H1 (cell line): ENCODE results near the gene ZDHHC11B. TPM values are rescaled to one million over a fixed set of nuclear protein-coding genes. Genes with fewer than 3 reads are reported as not detected.
"Not testable (repeated sequence)": the region's sequence is repeated elsewhere in the genome, so short reads cannot be mapped to it uniquely, and the experiment has no call there.

Experiments used
- CTCF ChIA-PET: fragments of 300-600 bp; sonication (Branson Sonifier 250); formaldehyde crosslinking; loops from one replicate; lab custom pipeline; 2021; ENCODE audit not compliant: partially characterized antibody; lab: Charles Lee
- POLR2A ChIA-PET: fragments of 300-600 bp; sonication (Branson Sonifier 250); formaldehyde crosslinking; loops from one replicate; lab custom pipeline; 2021; ENCODE audit warnings: inconsistent platforms; ENCODE audit not compliant: partially characterized antibody; lab: Charles Lee
- DNase-seq, 2 experiments: peaks; one replicate each; pipeline versions ENCODE4 v3.0.0 to v3.0.0-alpha.2; 2010 to 2022; ENCODE audit warnings: low spot score in 2 of 2, low read depth in 1 of 2, mixed read lengths in 1 of 2
- FAIRE-seq: peaks from 2 replicates; lab custom pipeline; 2011; peaks lifted over from hg19 to GRCh38; lab: Jason Lieb, UNC
- H2AFZ ChIP-seq: 2 replicates; pipeline ENCODE4 v1.8.1; 2012; ENCODE audit warnings: low read length, inconsistent platforms
- H2AK5ac ChIP-seq: 2 replicates; pipeline ENCODE4 v1.6.1; 2013; ENCODE audit warnings: low read depth, low read length
- H2BK120ac ChIP-seq: replicated peaks from 2 replicates; pipeline ENCODE3; 2013; ENCODE audit warnings: low read depth, low read length, inconsistent platforms
- H2BK12ac ChIP-seq: 2 replicates; pipeline ENCODE4 v1.6.1; 2013; ENCODE audit warnings: low read depth, low read length
- H2BK15ac ChIP-seq: 2 replicates; pipeline ENCODE4 v1.6.1; 2013; ENCODE audit warnings: low read length
- H2BK20ac ChIP-seq: 2 replicates; pipeline ENCODE4 v1.6.1; 2013; ENCODE audit warnings: low read length
- H2BK5ac ChIP-seq: 2 replicates; pipeline ENCODE4 v1.6.1; 2013; ENCODE audit warnings: low read depth, low read length
- H3K14ac ChIP-seq: 2 replicates; pipeline ENCODE4 v1.6.1; 2013; ENCODE audit warnings: inconsistent platforms; ENCODE audit not compliant: insufficient read length
- H3K18ac ChIP-seq: 2 replicates; pipeline ENCODE4 v1.6.1; 2013; ENCODE audit warnings: low read length; ENCODE audit errors: extremely low read depth
- H3K23ac ChIP-seq: 2 replicates; pipeline ENCODE4 v1.6.1; 2013; ENCODE audit warnings: inconsistent platforms; ENCODE audit not compliant: insufficient read length
- H3K23me2 ChIP-seq: 2 replicates; pipeline ENCODE4 v1.6.1; 2013; ENCODE audit warnings: low read depth, low read length
- H3K27ac ChIP-seq: 2 replicates; pipeline ENCODE4 v1.6.1; 2011; ENCODE audit warnings: low read depth, low read length, inconsistent platforms
- H3K27me3 ChIP-seq, 4 experiments: replicated peaks in 1 of 4; 1 replicate in 1 of 4; 2 replicates in 3 of 4; pipeline versions ENCODE4 v1.6.1 to v1.8.1; 2011 to 2013; ENCODE audit warnings: low read length in 3 of 4, mild to moderate bottlenecking in 3 of 4, inconsistent platforms in 2 of 4, mixed read lengths in 2 of 4, moderate library complexity in 1 of 4; ENCODE audit not compliant: control insufficient read depth in 3 of 4, insufficient read depth in 3 of 4; ENCODE audit errors: extremely low read depth in 1 of 4
- H3K36me3 ChIP-seq, 4 experiments: 2 replicates each; pipeline versions ENCODE4 v1.6.1 to v1.8.1; 2011 to 2013; ENCODE audit warnings: mild to moderate bottlenecking in 4 of 4, low read length in 3 of 4, moderate library complexity in 2 of 4, control low read depth in 1 of 4, inconsistent platforms in 1 of 4; ENCODE audit not compliant: insufficient read depth in 4 of 4, control insufficient read depth in 2 of 4
- H3K4ac ChIP-seq: replicated peaks from 2 replicates; pipeline ENCODE3; 2013; ENCODE audit warnings: low read length, low read depth, mixed read lengths, inconsistent platforms; ENCODE audit not compliant: insufficient read length
- H3K4me1 ChIP-seq, 4 experiments: replicated peaks in 1 of 4; 1 replicate in 1 of 4; 2 replicates in 3 of 4; pipeline versions ENCODE4 v1.6.1 to v1.8.1; 2011 to 2013; ENCODE audit warnings: low read length in 3 of 4, inconsistent platforms in 2 of 4, mixed read lengths in 1 of 4; ENCODE audit not compliant: insufficient read depth in 4 of 4, control insufficient read depth in 3 of 4
- H3K4me2 ChIP-seq, 2 experiments: 2 replicates each; pipeline versions ENCODE4 v1.6.1 to v1.8.1; 2011 to 2013; ENCODE audit warnings: low read depth in 2 of 2, low read length in 2 of 2, control low read depth in 1 of 2, inconsistent platforms in 1 of 2, mild to moderate bottlenecking in 1 of 2; ENCODE audit not compliant: insufficient read depth in 1 of 2
- H3K4me3 ChIP-seq, 4 experiments: fragments of 200-600, 300-600 bp in 1 of 4; sonication (generic), shearing (Covaris generic), sonication (Bioruptor Twin) in 1 of 4; 2 replicates each; pipeline versions ENCODE4 v1.5.1 to v1.8.1; 2011 to 2016; ENCODE audit warnings: low read length in 4 of 4, low read depth in 3 of 4, control low read depth in 2 of 4, inconsistent platforms in 2 of 4, mild to moderate bottlenecking in 2 of 4, mixed read lengths in 1 of 4, moderate library complexity in 1 of 4; ENCODE audit not compliant: insufficient read depth in 2 of 4; ENCODE audit errors: extremely low read depth in 1 of 4
- H3K56ac ChIP-seq: replicated peaks from 2 replicates; pipeline ENCODE3; 2013; ENCODE audit warnings: low read depth, mild to moderate bottlenecking, mixed read lengths, low read length, inconsistent platforms; ENCODE audit not compliant: insufficient read length
- H3K79me1 ChIP-seq: 2 replicates; pipeline ENCODE4 v1.6.1; 2013; ENCODE audit warnings: low read depth, low read length, control low read depth
- H3K79me2 ChIP-seq, 2 experiments: 2 replicates each; pipeline versions ENCODE4 v1.6.1 to v1.8.1; 2012 to 2013; ENCODE audit warnings: low read length in 2 of 2, mild to moderate bottlenecking in 2 of 2, inconsistent platforms in 1 of 2; ENCODE audit not compliant: insufficient read depth in 2 of 2, control insufficient read depth in 1 of 2
- H3K9ac ChIP-seq, 4 experiments: replicated peaks in 1 of 4; 1 replicate in 1 of 4; 2 replicates in 3 of 4; pipeline versions ENCODE4 v1.6.1 to v1.8.1; 2011 to 2013; ENCODE audit warnings: low read depth in 3 of 4, low read length in 3 of 4, control low read depth in 2 of 4, mild to moderate bottlenecking in 2 of 4, moderate library complexity in 2 of 4, inconsistent platforms in 1 of 4; ENCODE audit errors: extremely low read depth in 1 of 4
- H3K9me3 ChIP-seq, 2 experiments: 2 replicates each; pipeline versions ENCODE4 v1.6.1 to v1.8.1; 2012 to 2013; ENCODE audit warnings: mild to moderate bottlenecking in 2 of 2, moderate library complexity in 2 of 2, control low read depth in 1 of 2, inconsistent platforms in 1 of 2, low read depth in 1 of 2, low read length in 1 of 2, mixed read lengths in 1 of 2; ENCODE audit not compliant: insufficient read depth in 2 of 2
- H4K20me1 ChIP-seq, 2 experiments: replicated peaks in 1 of 2; 2 replicates each; pipeline versions ENCODE3 to v1.8.1; 2011 to 2013; ENCODE audit warnings: inconsistent platforms in 2 of 2, low read length in 2 of 2, mild to moderate bottlenecking in 1 of 2; ENCODE audit not compliant: insufficient read depth in 2 of 2, control insufficient read depth in 1 of 2
- H4K5ac ChIP-seq: 2 replicates; pipeline ENCODE4 v1.6.1; 2013; ENCODE audit warnings: low read length, low read depth, mixed read lengths, inconsistent platforms; ENCODE audit not compliant: insufficient read length
- H4K8ac ChIP-seq: 2 replicates; pipeline ENCODE4 v1.8.0; 2013; ENCODE audit warnings: mild to moderate bottlenecking, moderate library complexity, low read length, inconsistent platforms; ENCODE audit not compliant: insufficient read depth; ENCODE audit errors: extremely low read depth
- H4K91ac ChIP-seq: replicated peaks from 2 replicates; pipeline ENCODE3; 2013; ENCODE audit warnings: low read length, mixed read lengths, inconsistent platforms; ENCODE audit not compliant: insufficient read length
- WGBS, 2 experiments: shearing (Covaris generic) in 1 of 2; methylation state at CpG; one replicate each; pipeline versions ENCODE4 v1.1.6 to v1.1.7; 2013 to 2015; ENCODE audit warnings: low lambda C conversion rate in 2 of 2, mixed read lengths in 2 of 2, inconsistent platforms in 1 of 2, low coverage in 1 of 2, missing lambda C conversion rate in 1 of 2; ENCODE audit not compliant: insufficient replicate concordance in 2 of 2, insufficient coverage in 1 of 2, insufficient read length in 1 of 2; ENCODE audit errors: extremely low coverage in 1 of 2, missing lambda C conversion rate in 1 of 2; 5-methylcytosine and 5-hydroxymethylcytosine counted together
- polyA plus RNA-seq, 7 experiments: library from polyadenylated mRNA; depleted of rRNA in 3 of 7; stranded (reverse) in 5 of 7; unstranded in 2 of 7; fragments of >200 nt in 5 of 7; fragments of 200-250 nt in 2 of 7; gene quantifications; 1 replicate in 5 of 7; 2 replicates in 1 of 7; 4 replicates in 1 of 7; pipeline versions ENCODE4 v1.2.1 to v1.2.3, GENCODE V29; 2011 to 2013; ENCODE audit warnings: missing spikeins in 2 of 7, mixed read lengths in 2 of 7
- total RNA-seq: library from RNA; stranded (reverse); fragmentation: NEBNext Ultra II Directional; extraction: Animal tissue kit (Norgen Biotek cat#: 25700); gene quantifications from 2 replicates; pipeline ENCODE4 v1.2.1, GENCODE V29; 2021

Gene ZDHHC11B
- total and polyA plus RNA-seq, 2 of the 8 experiments (the other 6 are each of a cell fraction or from before 2014, with no cell fraction given): 0.29 to 2.5 TPM

DNA sequence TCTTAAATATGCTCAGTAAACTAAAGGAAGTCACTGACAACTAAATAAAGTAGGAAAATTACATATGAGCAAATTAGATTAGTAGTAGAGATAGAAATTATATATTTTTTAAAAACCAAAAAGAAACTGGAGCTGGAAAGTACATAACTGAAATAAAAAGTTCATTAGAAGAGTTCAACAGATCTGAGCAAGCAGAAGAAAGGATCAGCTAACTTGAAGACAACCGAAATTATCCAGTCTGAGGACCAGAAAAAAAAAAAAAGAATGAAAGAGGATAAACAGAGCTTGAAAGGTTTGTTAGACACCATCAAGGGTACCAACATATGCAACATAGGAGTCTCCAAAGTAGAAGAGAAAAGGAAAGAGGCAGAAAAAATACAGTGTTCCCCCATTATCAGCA is 65.2 kb downstream of the ZDHHC11B start:
- H3K4ac ChIP-seq, H3K79me2 ChIP-seq, H2AK5ac ChIP-seq, H3K4me3 ChIP-seq, H3K56ac ChIP-seq, H3K79me1 ChIP-seq, H2BK20ac ChIP-seq, H3K14ac ChIP-seq, H2BK120ac ChIP-seq, H3K9me3 ChIP-seq, H3K9ac ChIP-seq, H3K23ac ChIP-seq, H3K36me3 ChIP-seq, H3K23me2 ChIP-seq, H3K27me3 ChIP-seq, H2BK15ac ChIP-seq, H2AFZ ChIP-seq, DNase-seq, H3K27ac ChIP-seq, H4K20me1 ChIP-seq, POLR2A ChIA-PET, H4K91ac ChIP-seq, H3K4me2 ChIP-seq, H2BK5ac ChIP-seq, H2BK12ac ChIP-seq, H3K18ac ChIP-seq, H4K5ac ChIP-seq, H4K8ac ChIP-seq, H3K4me1 ChIP-seq, FAIRE-seq: not testable (repeated sequence)
- CTCF ChIA-PET: interaction anchor here (2.0 kb wide), 1 partner anchor 48 kb away, joined by 4 read pairs; no protein-coding TSS in a partner anchor
- WGBS, 2 experiments: 83% methylated on average over 1 of the region's 1 CpG; no CpG with 5 or more reads in 1 of the 2 experiments
